ENCODE data around the gene MITD1. TPM values are rescaled to one million over a fixed set of nuclear protein-coding genes. Genes with fewer than 3 reads are reported as not detected.
"Not testable (repeated sequence)": the region's sequence is repeated elsewhere in the genome, so short reads cannot be mapped to it uniquely, and the experiment has no call there.

Gene MITD1
- total RNA-seq, 1 experiment from 2014 or later, result 37.2 TPM

GRCh38 chr2:99154643-99155536, 26.0 kb downstream of the MITD1 start, which contains the start of the genes LIPT1 and TSGA10:
Gene LIPT1 (plus strand): TSS chr2:99154967. CDS start chr2:99161958, 6,991 bp downstream.
Gene TSGA10 (minus strand): TSS chr2:99154942. CDS start chr2:99109439, 45,503 bp downstream.
- DNase-seq (ENCODE audit: low read depth), result peak; percentile 96

DNA sequence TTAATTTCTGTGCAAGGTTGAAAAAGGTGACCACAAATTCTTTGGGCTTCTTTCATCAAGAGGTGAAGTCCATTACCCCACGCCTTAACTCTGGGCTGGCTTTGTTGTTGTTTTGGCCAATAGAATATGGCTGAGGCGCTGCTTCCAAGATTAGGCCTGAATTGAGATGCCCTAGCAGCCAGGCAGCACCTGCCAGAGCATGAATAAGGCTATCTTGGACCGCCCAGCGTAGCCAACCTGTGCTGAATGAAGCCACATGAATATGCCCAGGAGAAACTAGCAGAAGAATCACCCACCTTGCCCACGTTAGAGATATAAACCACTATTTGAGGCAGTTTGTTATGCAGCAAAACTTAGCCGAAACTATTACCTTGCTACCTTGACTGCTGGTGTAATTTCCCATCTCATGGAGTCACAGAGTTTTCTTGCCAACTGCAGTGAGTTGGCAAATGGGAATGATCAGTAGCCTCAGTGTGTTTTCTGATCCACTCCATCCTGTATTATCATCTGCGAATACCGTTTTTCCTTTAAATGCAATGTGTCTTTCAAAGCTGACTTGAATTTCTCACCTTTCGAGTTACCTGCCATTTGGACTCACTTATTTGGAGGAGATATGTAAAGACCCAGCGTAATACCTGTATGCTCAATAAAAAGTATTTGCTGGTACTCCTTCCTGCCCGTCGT, 26.8 kb downstream of the MITD1 start:
- peak; percentile 4 for DNase-seq (ENCODE audit: low read depth)

GRCh38 chr2:99152199-99152895, 28.5 kb downstream of the MITD1 start:
- DNase-seq (ENCODE audit: low read depth), result no peak

DNA sequence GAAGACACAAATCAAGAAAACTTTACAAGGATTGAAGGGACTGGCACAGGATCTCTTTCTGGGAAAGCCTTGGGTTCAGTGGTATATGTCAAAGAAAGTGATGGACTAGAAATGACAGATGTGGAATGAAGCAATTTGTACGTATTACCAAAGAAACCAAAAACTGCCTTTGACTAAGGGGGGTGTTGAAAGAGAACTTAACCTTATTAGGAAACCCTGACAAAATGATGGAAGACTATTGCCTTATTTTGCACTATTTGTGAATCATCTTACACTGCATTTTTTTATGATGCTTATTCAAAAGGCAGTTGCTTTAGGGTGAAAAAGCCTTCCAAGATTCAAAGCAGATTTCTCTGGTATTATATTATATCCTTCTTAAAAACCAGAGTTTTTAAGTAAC, 30.2 kb downstream of the MITD1 start:
- no peak for DNase-seq (ENCODE audit: low read depth)

GRCh38 chr2:99141110-99142108, 39.4 kb downstream of the MITD1 start, which contains the start of gene C2orf15:
Gene C2orf15 (plus strand): TSS chr2:99141707. CDS start chr2:99150559, 8,852 bp downstream.
- peak; percentile 96 for DNase-seq (ENCODE audit: low read depth)

- no peak for DNase-seq (ENCODE audit: low read depth)
Measured at GRCh38 chr2:99140860-99141109, 40.1 kb downstream of the MITD1 start.

GRCh38 chr2:99140056-99140859, 40.6 kb downstream of the MITD1 start:
- no peak for DNase-seq (ENCODE audit: low read depth)

- peak; percentile 31 for DNase-seq (ENCODE audit: low read depth)
Measured at GRCh38 chr2:99139003-99139402, 41.9 kb downstream of the MITD1 start.

DNA sequence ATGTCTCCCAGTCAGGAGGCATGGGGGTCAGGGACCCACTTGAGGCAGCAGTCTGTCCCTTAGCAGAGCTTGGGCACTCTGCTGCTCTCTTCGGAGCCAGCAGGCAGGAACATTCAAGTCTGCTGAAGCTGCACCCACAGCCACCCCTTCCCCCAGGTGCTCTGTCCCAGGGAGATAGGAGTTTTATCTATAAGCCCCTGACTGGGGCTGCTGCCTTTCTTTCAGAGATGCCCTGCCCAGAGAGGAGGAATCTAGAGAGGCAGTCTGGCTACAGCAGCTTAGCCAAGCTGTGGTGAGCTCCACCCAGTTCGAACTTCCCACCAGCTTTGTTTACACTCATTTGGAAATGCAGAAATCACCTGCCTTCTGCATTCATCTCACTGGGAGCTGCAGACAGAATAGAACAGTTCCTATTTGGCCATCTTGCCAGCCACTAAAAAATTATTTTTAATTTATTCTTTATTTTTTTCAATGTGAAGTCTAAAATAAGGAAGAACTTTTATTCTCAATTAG, 45.8 kb downstream of the MITD1 start:
- not testable (repeated sequence) for DNase-seq (ENCODE audit: low read depth)

GRCh38 chr2:99127981-99128380, 52.9 kb downstream of the MITD1 start:
- no peak for DNase-seq (ENCODE audit: low read depth)

Other genes with a start within 250 kb of the MITD1 start
- gene CRACDL, start 244.8 kb downstream of the MITD1 start, total RNA-seq (2014; rRNA removed; shearing (Covaris generic)), result 0.33 and 1.3 TPM in 2 replicates
- 0.11 TPM in 1 of 2 replicates, not detected in the other for gene C2orf15, start 39.4 kb downstream of the MITD1 start, total RNA-seq (2014; rRNA removed; shearing (Covaris generic))
- 8.2 TPM in 2 replicates for gene TSGA10, start 26.1 kb downstream of the MITD1 start, total RNA-seq (2014; rRNA removed; shearing (Covaris generic))
- 7.7 and 13.6 TPM in 2 replicates for gene LIPT1, start 26.1 kb downstream of the MITD1 start, total RNA-seq (2014; rRNA removed; shearing (Covaris generic))
- gene MRPL30, start 126 bp upstream of the MITD1 start, total RNA-seq (2014; rRNA removed; shearing (Covaris generic)), result 39.6 and 52.6 TPM in 2 replicates
- not detected in 2 replicates for gene LYG2, start 74.6 kb upstream of the MITD1 start, total RNA-seq (2014; rRNA removed; shearing (Covaris generic))
- not detected in 2 replicates for gene LYG1, start 120.1 kb upstream of the MITD1 start, total RNA-seq (2014; rRNA removed; shearing (Covaris generic))
- gene TXNDC9, start 155.3 kb upstream of the MITD1 start, total RNA-seq (2014; rRNA removed; shearing (Covaris generic)), result 111 and 121 TPM in 2 replicates
- 16.6 and 18.9 TPM in 2 replicates for gene EIF5B, start 156.3 kb upstream of the MITD1 start, total RNA-seq (2014; rRNA removed; shearing (Covaris generic))

Data from Daoy (cell line).